MCF 10A (cell line): Measurements from ENCODE around the gene GIMAP8. TPM values are rescaled to one million over a fixed set of nuclear protein-coding genes. Genes with fewer than 3 reads are reported as not detected.
A peak's percentile ranks its signal among the peaks of the same experiment; 100 is the strongest.

ENCODE experiments used
- BruUV-seq: library from RNA; stranded (reverse); fragments of 400-500 nt; replicated peaks from 2 replicates; lab custom pipeline; 2021; lab: Mats Ljungman, UMichigan
- CTCF ChIA-PET: fragments of 300-600 bp; sonication (Branson Sonifier 250); formaldehyde crosslinking; extraction: SDS; loops from one replicate; lab custom pipeline; 2021; ENCODE audit warnings: antibody characterized with exemption, inconsistent platforms; lab: Yijun Ruan, JAX
- POLR2A ChIA-PET: fragments of 300-600, 350-650 bp; sonication (Branson Sonifier 250); formaldehyde crosslinking; extraction: SDS; loops from one replicate; lab custom pipeline; 2020; ENCODE audit warnings: antibody characterized with exemption, inconsistent platforms; lab: Yijun Ruan, JAX
- DNase-seq: peaks from one replicate; pipeline ENCODE4 v3.0.0-alpha.2; 2018; ENCODE audit not compliant: unreplicated experiment
- H3K27ac Mint-ChIP-seq: one replicate; pipeline ENCODE4 v1.8.0; 2022; ENCODE audit warnings: mild to moderate bottlenecking, low read depth, mixed read lengths; ENCODE audit not compliant: unreplicated experiment
- H3K27me3 Mint-ChIP-seq: one replicate; pipeline ENCODE4 v1.8.0; 2022; ENCODE audit warnings: mixed read lengths; ENCODE audit not compliant: insufficient read depth, unreplicated experiment
- H3K36me3 Mint-ChIP-seq: one replicate; pipeline ENCODE4 v1.8.0; 2022; ENCODE audit warnings: mild to moderate bottlenecking, moderate library complexity, mixed read lengths; ENCODE audit not compliant: insufficient read depth, unreplicated experiment
- H3K4me1 Mint-ChIP-seq: one replicate; pipeline ENCODE4 v1.8.0; 2022; ENCODE audit warnings: mixed read lengths; ENCODE audit not compliant: insufficient read depth, unreplicated experiment
- H3K4me3 Mint-ChIP-seq: one replicate; pipeline ENCODE4 v1.8.0; 2022; ENCODE audit warnings: mild to moderate bottlenecking, moderate library complexity, mixed read lengths; ENCODE audit not compliant: unreplicated experiment
- H3K9me3 Mint-ChIP-seq: one replicate; pipeline ENCODE4 v1.8.0; 2022; ENCODE audit warnings: mixed read lengths; ENCODE audit not compliant: unreplicated experiment
- intact Hi-C: fragments of 100-400 bp; cut with micrococcal nuclease; formaldehyde crosslinking; loops from 2 replicates; pipeline ENCODE4 v1.14.1; 2022
- total RNA-seq: library from RNA; stranded (reverse); gene quantifications from 2 replicates; pipeline ENCODE4 v1.2.3, GENCODE V29; 2022
- TF ChIP-seq, protein P1 (sequence below): fragments of 200-600 bp; IDR thresholded peaks from one replicate; pipeline ENCODE4 v1.8.0; 2022; ENCODE audit warnings: antibody characterized with exemption, mild to moderate bottlenecking; ENCODE audit not compliant: unreplicated experiment

The GIMAP8 gene
- total RNA-seq, 1 experiment from 2014 or later = not detected

GRCh38 chr7:150425670-150426069 is 24.8 kb upstream of the GIMAP8 start:
- TF ChIP-seq, protein P1, sequence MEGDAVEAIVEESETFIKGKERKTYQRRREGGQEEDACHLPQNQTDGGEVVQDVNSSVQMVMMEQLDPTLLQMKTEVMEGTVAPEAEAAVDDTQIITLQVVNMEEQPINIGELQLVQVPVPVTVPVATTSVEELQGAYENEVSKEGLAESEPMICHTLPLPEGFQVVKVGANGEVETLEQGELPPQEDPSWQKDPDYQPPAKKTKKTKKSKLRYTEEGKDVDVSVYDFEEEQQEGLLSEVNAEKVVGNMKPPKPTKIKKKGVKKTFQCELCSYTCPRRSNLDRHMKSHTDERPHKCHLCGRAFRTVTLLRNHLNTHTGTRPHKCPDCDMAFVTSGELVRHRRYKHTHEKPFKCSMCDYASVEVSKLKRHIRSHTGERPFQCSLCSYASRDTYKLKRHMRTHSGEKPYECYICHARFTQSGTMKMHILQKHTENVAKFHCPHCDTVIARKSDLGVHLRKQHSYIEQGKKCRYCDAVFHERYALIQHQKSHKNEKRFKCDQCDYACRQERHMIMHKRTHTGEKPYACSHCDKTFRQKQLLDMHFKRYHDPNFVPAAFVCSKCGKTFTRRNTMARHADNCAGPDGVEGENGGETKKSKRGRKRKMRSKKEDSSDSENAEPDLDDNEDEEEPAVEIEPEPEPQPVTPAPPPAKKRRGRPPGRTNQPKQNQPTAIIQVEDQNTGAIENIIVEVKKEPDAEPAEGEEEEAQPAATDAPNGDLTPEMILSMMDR = no peak
- intact Hi-C loops = no loop called here
- Mint-ChIP-seq H3K36me3 (no peaks in the 10 kb centered on the region), H3K4me3 (no peak overlapping the region), H3K27ac (no peak overlapping the region), H3K27me3 (no peaks in the 10 kb centered on the region), H3K4me1 (peaks cover 15% of the 10 kb centered on the region), H3K9me3 (no peaks in the 10 kb centered on the region)
- CTCF ChIA-PET = interaction anchor here (0.6 kb wide), 1 partner anchor 651 kb away, joined by 4 read pairs; no protein-coding TSS in a partner anchor
- POLR2A ChIA-PET = no interaction called here
- no TSS peak for BruUV-seq
- no peak for DNase-seq

DNA sequence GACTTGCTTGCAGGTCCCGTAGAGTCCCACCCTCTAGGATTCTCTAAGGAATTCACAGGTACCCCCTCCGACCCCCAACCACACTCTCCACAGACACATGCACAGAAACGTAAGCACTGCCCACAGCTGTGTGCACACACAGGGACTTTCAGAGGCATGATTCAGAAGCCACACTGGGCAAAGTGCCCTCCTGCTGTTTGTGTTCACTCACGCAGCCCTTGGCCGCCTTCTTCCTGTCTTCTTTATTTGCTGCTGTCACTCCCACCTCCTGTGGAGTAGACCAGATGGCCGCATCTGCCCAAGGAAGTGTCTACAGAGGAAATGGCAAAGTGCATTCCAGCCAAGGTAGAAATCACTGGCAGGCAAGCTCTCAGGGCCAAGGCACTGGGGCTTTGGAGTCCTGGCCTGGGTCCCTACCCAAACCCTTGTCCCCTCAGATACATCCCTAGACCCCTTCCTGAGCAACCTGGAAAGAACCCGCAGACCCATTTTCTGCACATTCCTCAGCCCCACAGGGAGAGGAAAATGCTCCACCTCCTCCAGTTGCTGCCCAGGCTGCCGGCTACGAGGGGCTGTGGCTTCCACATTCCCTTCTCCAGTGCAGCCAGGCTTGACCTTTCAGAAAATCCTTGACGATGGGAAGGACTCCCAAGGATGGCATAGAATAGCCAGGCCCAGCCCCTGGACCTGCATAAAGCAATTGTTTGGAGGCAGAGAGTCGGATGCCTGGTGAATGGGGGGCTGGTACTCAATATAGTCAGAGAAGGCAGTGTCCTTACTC is 21.6 kb upstream of the GIMAP8 start:
- H3K9me3 Mint-ChIP-seq = no peaks in the 10 kb centered on the region
- peaks cover 12% of the 10 kb centered on the region for H3K27me3 Mint-ChIP-seq
- DNase-seq = peak; percentile 90
- H3K4me1 Mint-ChIP-seq = peaks cover 8% of the 10 kb centered on the region
- CTCF ChIA-PET = interaction anchor here (0.6 to 1.2 kb wide), 5 partner anchors 8 to 1355 kb away, joined by 3 to 4 read pairs (median 3); partner anchors contain the start of gene GIMAP8
- TF ChIP-seq, protein P1 = no peak
- H3K27ac Mint-ChIP-seq = no peak overlapping the region
- BruUV-seq = no TSS peak
- POLR2A ChIA-PET = no interaction called here
- no peaks in the 10 kb centered on the region for H3K36me3 Mint-ChIP-seq
- intact Hi-C loops = no loop called here
- no peak overlapping the region for H3K4me3 Mint-ChIP-seq

GRCh38 chr7:150429699-150430098 is 20.7 kb upstream of the GIMAP8 start:
- Mint-ChIP-seq H3K36me3 (no peaks in the 10 kb centered on the region), H3K4me1 (peaks cover 8% of the 10 kb centered on the region), H3K27me3 (peaks cover 12% of the 10 kb centered on the region), H3K9me3 (no peaks in the 10 kb centered on the region), H3K4me3 (no peak overlapping the region), H3K27ac (no peak overlapping the region)
- CTCF ChIA-PET = interaction anchor here (0.6 to 1.2 kb wide), 3 partner anchors 8 to 623 kb away, joined by 3 to 4 read pairs (median 4); no protein-coding TSS in a partner anchor
- POLR2A ChIA-PET = no interaction called here
- TF ChIP-seq, protein P1 = no peak
- BruUV-seq = no TSS peak
- intact Hi-C loops = no loop called here
- no peak for DNase-seq

GRCh38 chr7:150430465-150431085 is 19.9 kb upstream of the GIMAP8 start:
- CTCF ChIA-PET = interaction anchor here (1.3 kb wide), 1 partner anchor 9 kb away, joined by 4 read pairs; no protein-coding TSS in a partner anchor
- no TSS peak for BruUV-seq
- TF ChIP-seq, protein P1 = no peak
- Mint-ChIP-seq H3K27ac (no peak overlapping the region), H3K4me3 (no peak overlapping the region), H3K36me3 (no peaks in the 10 kb centered on the region), H3K9me3 (no peaks in the 10 kb centered on the region), H3K4me1 (peaks cover 8% of the 10 kb centered on the region), H3K27me3 (peaks cover 12% of the 10 kb centered on the region)
- intact Hi-C loops = no loop called here
- no peak for DNase-seq
- POLR2A ChIA-PET = interaction anchor here (0.7 kb wide), 1 partner anchor 8 kb away, joined by 4 read pairs; no protein-coding TSS in a partner anchor
